ENCODE data around the gene SPEN.
A peak's percentile ranks its signal among the peaks of the same experiment; 100 is the strongest.

The SPEN gene

GRCh38 chr1:15863156-15863901 lies 15.8 kb downstream of the SPEN start:
- peaks cover 31% of the 10 kb centered on the region for H3K9me3 Mint-ChIP-seq
- no peak overlapping the region for H3K4me3 Mint-ChIP-seq
- no peak overlapping the region for H3K27ac Mint-ChIP-seq
- H3K36me3 Mint-ChIP-seq (ENCODE audit: low read depth): peaks cover 39% of the 10 kb centered on the region
- no peak for DNase-seq
- peaks cover 3% of the 10 kb centered on the region for H3K27me3 Mint-ChIP-seq (ENCODE audit: low read depth, poor library complexity)
- H3K4me1 Mint-ChIP-seq: peaks cover 2% of the 10 kb centered on the region
- TF ChIP-seq, protein P1, sequence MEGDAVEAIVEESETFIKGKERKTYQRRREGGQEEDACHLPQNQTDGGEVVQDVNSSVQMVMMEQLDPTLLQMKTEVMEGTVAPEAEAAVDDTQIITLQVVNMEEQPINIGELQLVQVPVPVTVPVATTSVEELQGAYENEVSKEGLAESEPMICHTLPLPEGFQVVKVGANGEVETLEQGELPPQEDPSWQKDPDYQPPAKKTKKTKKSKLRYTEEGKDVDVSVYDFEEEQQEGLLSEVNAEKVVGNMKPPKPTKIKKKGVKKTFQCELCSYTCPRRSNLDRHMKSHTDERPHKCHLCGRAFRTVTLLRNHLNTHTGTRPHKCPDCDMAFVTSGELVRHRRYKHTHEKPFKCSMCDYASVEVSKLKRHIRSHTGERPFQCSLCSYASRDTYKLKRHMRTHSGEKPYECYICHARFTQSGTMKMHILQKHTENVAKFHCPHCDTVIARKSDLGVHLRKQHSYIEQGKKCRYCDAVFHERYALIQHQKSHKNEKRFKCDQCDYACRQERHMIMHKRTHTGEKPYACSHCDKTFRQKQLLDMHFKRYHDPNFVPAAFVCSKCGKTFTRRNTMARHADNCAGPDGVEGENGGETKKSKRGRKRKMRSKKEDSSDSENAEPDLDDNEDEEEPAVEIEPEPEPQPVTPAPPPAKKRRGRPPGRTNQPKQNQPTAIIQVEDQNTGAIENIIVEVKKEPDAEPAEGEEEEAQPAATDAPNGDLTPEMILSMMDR (IDR thresholded peaks at IDR 0.05): no peak

GRCh38 chr1:15866721-15867201 lies 19.3 kb downstream of the SPEN start:
- no peak overlapping the region for H3K4me3 Mint-ChIP-seq
- DNase-seq: no peak
- no peak overlapping the region for H3K27ac Mint-ChIP-seq
- TF ChIP-seq, protein P1 (IDR thresholded peaks at IDR 0.05): no peak
- H3K36me3 Mint-ChIP-seq (ENCODE audit: low read depth): peaks cover 36% of the 10 kb centered on the region
- peaks cover 33% of the 10 kb centered on the region for H3K9me3 Mint-ChIP-seq
- no peaks in the 10 kb centered on the region for H3K27me3 Mint-ChIP-seq (ENCODE audit: low read depth, poor library complexity)
- no peaks in the 10 kb centered on the region for H3K4me1 Mint-ChIP-seq

- no peak for DNase-seq
- no peaks in the 10 kb centered on the region for H3K4me1 Mint-ChIP-seq
- no peak overlapping the region for H3K27ac Mint-ChIP-seq
- no peaks in the 10 kb centered on the region for H3K27me3 Mint-ChIP-seq (ENCODE audit: low read depth, poor library complexity)
- TF ChIP-seq, protein P1 (IDR thresholded peaks at IDR 0.05): no peak
- H3K9me3 Mint-ChIP-seq: peaks cover 33% of the 10 kb centered on the region
- H3K4me3 Mint-ChIP-seq: no peak overlapping the region
- H3K36me3 Mint-ChIP-seq (ENCODE audit: low read depth): peaks cover 36% of the 10 kb centered on the region
Observed at GRCh38 chr1:15867288-15867687, 19.8 kb downstream of the SPEN start.

DNA sequence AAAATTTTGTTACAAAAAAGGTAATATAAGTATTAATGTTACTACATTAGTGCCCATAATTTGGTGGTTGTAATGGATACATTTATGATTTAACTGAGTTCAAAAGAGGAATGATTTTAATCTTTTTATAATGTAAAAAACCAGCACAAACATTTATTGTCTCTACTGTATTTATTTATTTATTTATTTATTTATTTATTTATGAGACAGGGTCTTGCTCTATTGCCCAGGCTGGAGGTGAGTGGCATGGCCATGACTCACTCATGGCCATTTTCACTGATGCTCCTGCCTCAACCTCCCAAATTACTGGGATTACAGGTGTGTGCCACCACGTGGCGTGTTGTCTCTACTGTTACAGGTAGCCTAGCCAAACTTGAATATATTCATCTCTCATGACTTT lies 21.9 kb downstream of the SPEN start:
- TF ChIP-seq, protein P1 (IDR thresholded peaks at IDR 0.05): no peak
- H3K27ac Mint-ChIP-seq: no peak overlapping the region
- H3K36me3 Mint-ChIP-seq (ENCODE audit: low read depth): peaks cover 47% of the 10 kb centered on the region
- peaks cover 29% of the 10 kb centered on the region for H3K9me3 Mint-ChIP-seq
- DNase-seq: no peak
- no peaks in the 10 kb centered on the region for H3K27me3 Mint-ChIP-seq (ENCODE audit: low read depth, poor library complexity)
- no peaks in the 10 kb centered on the region for H3K4me1 Mint-ChIP-seq
- H3K4me3 Mint-ChIP-seq: no peak overlapping the region

GRCh38 chr1:15870421-15870820 lies 22.9 kb downstream of the SPEN start:
- no peak for DNase-seq
- Mint-ChIP-seq H3K9me3 (peaks cover 27% of the 10 kb centered on the region), H3K4me3 (no peak overlapping the region), H3K27ac (peak overlapping the region; percentile 12), H3K36me3 (ENCODE audit: low read depth) (peaks cover 54% of the 10 kb centered on the region), H3K27me3 (ENCODE audit: low read depth, poor library complexity) (no peaks in the 10 kb centered on the region), H3K4me1 (no peaks in the 10 kb centered on the region)
- TF ChIP-seq, protein P1 (IDR thresholded peaks at IDR 0.05): no peak

DNA sequence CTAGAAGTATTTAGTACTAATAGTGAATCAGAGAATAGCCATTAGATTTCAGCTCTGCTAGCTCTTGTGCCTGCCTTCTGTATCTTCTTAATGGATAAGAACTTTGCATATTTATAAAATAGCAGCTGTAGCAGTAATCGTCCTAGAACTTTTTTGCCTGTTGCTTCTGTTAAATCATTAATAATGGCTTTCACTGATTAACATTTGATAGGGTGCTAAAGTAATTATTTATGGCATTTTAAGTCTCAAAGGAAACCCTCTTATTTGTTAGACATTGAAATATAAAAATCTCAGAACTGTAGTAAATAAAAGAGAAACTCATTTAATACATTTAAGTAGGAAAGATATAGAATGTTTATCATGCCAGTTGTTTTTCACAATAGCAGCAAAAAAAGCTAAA lies 27.0 kb downstream of the SPEN start:
- no peak overlapping the region for H3K4me3 Mint-ChIP-seq
- no peak overlapping the region for H3K27ac Mint-ChIP-seq
- TF ChIP-seq, protein P1 (IDR thresholded peaks at IDR 0.05): no peak
- peaks cover 4% of the 10 kb centered on the region for H3K4me1 Mint-ChIP-seq
- peaks cover 46% of the 10 kb centered on the region for H3K36me3 Mint-ChIP-seq (ENCODE audit: low read depth)
- H3K9me3 Mint-ChIP-seq: no peaks in the 10 kb centered on the region
- peaks cover 4% of the 10 kb centered on the region for H3K27me3 Mint-ChIP-seq (ENCODE audit: low read depth, poor library complexity)
- no peak for DNase-seq

All from nephron progenitor cell (in vitro differentiated cells).